Hepatocyte (in vitro differentiated cells): ENCODE results near the gene ADCY1. TPM values are rescaled to one million over a fixed set of nuclear protein-coding genes. Genes with fewer than 3 reads are reported as not detected.

Experiments
- DNase-seq: peaks from one replicate; pipeline ENCODE4 v3.0.0-alpha.2; 2016; ENCODE audit warnings: low spot score
- H2AFZ ChIP-seq: fragments of 200-600 bp; sonication (generic); 2 replicates; pipeline ENCODE4 v1.6.0; 2016; ENCODE audit warnings: antibody characterized with exemption, mild to moderate bottlenecking
- H3K27ac ChIP-seq: fragments of 200-600 bp; sonication (generic); 2 replicates; pipeline ENCODE4 v1.5.1; 2016; ENCODE audit warnings: mild to moderate bottlenecking
- H3K27me3 ChIP-seq: fragments of 200-600 bp; sonication (generic); 2 replicates; pipeline ENCODE4 v1.6.1; 2016
- H3K36me3 ChIP-seq: fragments of 200-600 bp; sonication (generic); replicated peaks from 2 replicates; pipeline ENCODE4 v1.5.1; 2016; ENCODE audit warnings: low read depth; ENCODE audit not compliant: insufficient read depth
- H3K4me1 ChIP-seq: fragments of 200-600 bp; sonication (generic); 2 replicates; pipeline ENCODE4 v1.5.1; 2016; ENCODE audit warnings: mild to moderate bottlenecking, moderate library complexity; ENCODE audit not compliant: insufficient read depth
- H3K4me2 ChIP-seq: fragments of 200-600 bp; sonication (generic); 2 replicates; pipeline ENCODE4 v1.6.0; 2016
- H3K4me3 ChIP-seq: fragments of 200-600 bp; sonication (generic); 2 replicates; pipeline ENCODE4 v1.5.1; 2016; ENCODE audit warnings: mild to moderate bottlenecking
- H3K79me2 ChIP-seq: fragments of 200-600 bp; sonication (generic); 2 replicates; pipeline ENCODE4 v1.6.0; 2017; ENCODE audit warnings: mild to moderate bottlenecking
- H3K9me2 ChIP-seq: fragments of 200-600 bp; sonication (generic); replicated peaks from 2 replicates; pipeline ENCODE4 v1.6.0; 2017; ENCODE audit warnings: mild to moderate bottlenecking; ENCODE audit not compliant: insufficient read depth
- H3K9me3 ChIP-seq: fragments of 200-600 bp; sonication (generic); 2 replicates; pipeline ENCODE4 v1.5.1; 2016; ENCODE audit warnings: low read depth, mild to moderate bottlenecking
- H4K20me1 ChIP-seq: fragments of 200-600 bp; sonication (generic); 2 replicates; pipeline ENCODE4 v1.6.0; 2016; ENCODE audit warnings: mild to moderate bottlenecking; ENCODE audit not compliant: insufficient read depth, poor library complexity, severe bottlenecking
- EZH2 ChIP-seq: fragments of 200-600 bp; sonication (generic); IDR thresholded peaks from 2 replicates; pipeline ENCODE4 v1.6.1; 2016; ENCODE audit warnings: antibody characterized with exemption, mild to moderate bottlenecking, borderline replicate concordance
- EZH2phosphoT487 ChIP-seq: fragments of 200-600 bp; sonication (generic); IDR thresholded peaks from one replicate; pipeline ENCODE4 v1.6.1; 2018; ENCODE audit warnings: antibody characterized with exemption, mild to moderate bottlenecking, low read depth, moderate library complexity; ENCODE audit not compliant: unreplicated experiment, severe bottlenecking
- WGBS: methylation state at CpG from one replicate; pipeline ENCODE4 v1.1.6; 2016; ENCODE audit warnings: low lambda C conversion rate; ENCODE audit errors: missing lambda C conversion rate; 5-methylcytosine and 5-hydroxymethylcytosine counted together
- polyA plus RNA-seq: library from polyadenylated mRNA; unstranded; fragments of >200 nt; fragmentation: Nextera tagmentation; extraction: Ambion mirVana; gene quantifications from 2 replicates; pipeline ENCODE4 v1.2.1, GENCODE V29; 2016
- total RNA-seq: library from RNA; depleted of rRNA; stranded (reverse); fragments of >200 nt; gene quantifications from 2 replicates; pipeline ENCODE4 v1.2.3, GENCODE V29; 2014
- TF ChIP-seq, protein P1 (sequence below): fragments of 200-600 bp; sonication (generic); IDR thresholded peaks from 2 replicates; pipeline ENCODE4 v1.5.1; 2016; ENCODE audit warnings: antibody characterized with exemption, mild to moderate bottlenecking; ENCODE audit not compliant: poor library complexity

The ADCY1 gene
- total and polyA plus RNA-seq, 2 experiments from 2014 or later = 1.3 to 2.9 TPM

GRCh38 chr7:45563941-45564461 is 10.2 kb upstream of the ADCY1 start:
- TF ChIP-seq, protein P1, sequence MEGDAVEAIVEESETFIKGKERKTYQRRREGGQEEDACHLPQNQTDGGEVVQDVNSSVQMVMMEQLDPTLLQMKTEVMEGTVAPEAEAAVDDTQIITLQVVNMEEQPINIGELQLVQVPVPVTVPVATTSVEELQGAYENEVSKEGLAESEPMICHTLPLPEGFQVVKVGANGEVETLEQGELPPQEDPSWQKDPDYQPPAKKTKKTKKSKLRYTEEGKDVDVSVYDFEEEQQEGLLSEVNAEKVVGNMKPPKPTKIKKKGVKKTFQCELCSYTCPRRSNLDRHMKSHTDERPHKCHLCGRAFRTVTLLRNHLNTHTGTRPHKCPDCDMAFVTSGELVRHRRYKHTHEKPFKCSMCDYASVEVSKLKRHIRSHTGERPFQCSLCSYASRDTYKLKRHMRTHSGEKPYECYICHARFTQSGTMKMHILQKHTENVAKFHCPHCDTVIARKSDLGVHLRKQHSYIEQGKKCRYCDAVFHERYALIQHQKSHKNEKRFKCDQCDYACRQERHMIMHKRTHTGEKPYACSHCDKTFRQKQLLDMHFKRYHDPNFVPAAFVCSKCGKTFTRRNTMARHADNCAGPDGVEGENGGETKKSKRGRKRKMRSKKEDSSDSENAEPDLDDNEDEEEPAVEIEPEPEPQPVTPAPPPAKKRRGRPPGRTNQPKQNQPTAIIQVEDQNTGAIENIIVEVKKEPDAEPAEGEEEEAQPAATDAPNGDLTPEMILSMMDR = no peak
- TF ChIP-seq EZH2 (no peak), EZH2phosphoT487 (no peak)
- no peaks in the 10 kb centered on the region for H3K79me2 ChIP-seq
- DNase-seq = no peak
- H3K4me2 ChIP-seq = no peak overlapping the region
- H4K20me1 ChIP-seq = no peaks in the 10 kb centered on the region
- H3K36me3 ChIP-seq = no peaks in the 10 kb centered on the region
- WGBS = 67% methylated on average over 12 of the region's 12 CpGs
- H2AFZ ChIP-seq = no peak overlapping the region
- no peak overlapping the region for H3K4me3 ChIP-seq
- H3K27ac ChIP-seq = no peak overlapping the region
- H3K4me1 ChIP-seq = no peaks in the 10 kb centered on the region
- H3K9me3 ChIP-seq = no peaks in the 10 kb centered on the region
- no peaks in the 10 kb centered on the region for H3K9me2 ChIP-seq
- peaks cover 12% of the 10 kb centered on the region for H3K27me3 ChIP-seq

DNA sequence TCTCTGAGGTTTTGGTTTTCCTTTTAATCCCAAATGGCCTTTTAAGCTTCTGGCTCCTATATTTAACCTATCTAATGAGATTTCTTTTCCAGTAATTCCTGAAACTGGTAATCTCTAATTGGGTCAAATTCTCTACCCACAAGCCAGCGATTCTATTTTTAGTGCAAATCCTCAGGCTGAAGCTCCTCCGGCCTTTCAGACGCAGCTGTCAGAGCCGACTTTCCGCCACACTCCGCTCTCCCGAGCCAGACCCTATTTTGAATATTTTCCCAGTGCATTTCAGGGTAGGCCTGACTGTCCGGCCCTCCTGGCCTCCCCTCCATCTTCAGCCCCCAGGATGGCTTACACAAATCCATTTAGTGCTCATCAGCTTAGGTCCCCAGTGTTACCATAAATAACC is 9.7 kb upstream of the ADCY1 start:
- WGBS = 69% methylated on average over 8 of the region's 8 CpGs
- Histone ChIP-seq H3K27ac (no peak overlapping the region), H2AFZ (no peak overlapping the region), H3K9me3 (no peaks in the 10 kb centered on the region), H3K9me2 (no peaks in the 10 kb centered on the region), H3K4me3 (no peak overlapping the region), H3K4me2 (no peak overlapping the region), H3K36me3 (no peaks in the 10 kb centered on the region), H4K20me1 (no peaks in the 10 kb centered on the region), H3K4me1 (no peaks in the 10 kb centered on the region), H3K79me2 (no peaks in the 10 kb centered on the region), H3K27me3 (peaks cover 12% of the 10 kb centered on the region)
- TF ChIP-seq EZH2phosphoT487 (no peak), EZH2 (no peak)
- TF ChIP-seq, protein P1 = no peak
- no peak for DNase-seq

DNA sequence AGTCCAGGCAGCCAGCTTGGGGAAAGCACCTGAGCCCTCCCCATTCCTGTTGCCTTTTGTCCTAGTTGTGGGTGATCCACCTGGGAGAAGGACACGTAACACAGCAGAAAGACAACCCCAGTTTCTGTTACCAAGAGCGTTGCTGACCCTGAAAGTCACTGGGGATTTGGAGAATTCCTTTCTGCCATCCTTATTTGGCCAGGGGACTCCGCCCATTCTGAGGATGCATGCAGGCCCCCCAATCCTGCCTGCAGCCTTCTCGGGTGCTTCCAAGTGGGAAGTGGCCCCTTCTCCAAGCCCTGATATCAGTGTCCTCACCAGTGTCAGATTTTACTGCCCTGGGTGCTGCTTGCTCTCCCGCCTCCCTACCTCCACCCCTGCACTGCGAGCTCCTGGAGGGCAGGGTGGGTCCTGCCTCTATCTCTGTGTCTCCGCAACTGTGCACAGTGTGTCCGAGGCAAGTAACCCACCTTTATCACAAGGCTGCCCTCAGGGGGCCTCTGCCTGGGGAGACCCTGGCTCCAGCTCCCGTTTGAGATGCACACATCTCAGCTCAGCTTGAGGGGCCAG is 9.2 kb upstream of the ADCY1 start:
- H3K4me1 ChIP-seq = no peaks in the 10 kb centered on the region
- no peak overlapping the region for H3K4me3 ChIP-seq
- no peaks in the 10 kb centered on the region for H3K9me2 ChIP-seq
- no peak overlapping the region for H2AFZ ChIP-seq
- H3K79me2 ChIP-seq = no peaks in the 10 kb centered on the region
- no peak overlapping the region for H3K27ac ChIP-seq
- no peaks in the 10 kb centered on the region for H4K20me1 ChIP-seq
- no peaks in the 10 kb centered on the region for H3K36me3 ChIP-seq
- H3K4me2 ChIP-seq = no peak overlapping the region
- H3K27me3 ChIP-seq = peaks cover 12% of the 10 kb centered on the region
- no peak for TF ChIP-seq EZH2phosphoT487
- no peak for TF ChIP-seq EZH2
- WGBS = 82% methylated on average over 9 of the region's 9 CpGs
- H3K9me3 ChIP-seq = no peaks in the 10 kb centered on the region
- no peak for DNase-seq

DNA sequence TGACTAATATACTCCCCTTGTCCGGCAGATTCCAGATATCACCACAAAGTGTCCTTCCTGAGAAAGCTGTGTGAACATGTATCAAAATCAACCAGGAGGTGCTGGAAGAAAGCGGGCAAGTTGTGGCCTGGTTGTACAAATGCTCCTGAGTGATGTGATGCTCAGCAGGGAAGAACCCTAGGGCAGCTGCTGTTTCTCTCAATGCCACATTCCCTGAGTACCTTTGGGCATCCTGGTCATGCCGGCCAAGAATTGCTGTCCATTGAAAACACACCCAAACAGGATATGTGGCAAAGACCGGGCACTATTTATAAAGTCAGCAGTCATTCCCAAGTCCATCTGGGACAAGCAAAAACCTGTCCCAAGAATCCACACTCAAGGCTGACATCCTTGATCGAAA is 7.8 kb upstream of the ADCY1 start:
- Histone ChIP-seq H3K27me3 (peaks cover 16% of the 10 kb centered on the region), H3K4me3 (no peak overlapping the region), H3K27ac (no peak overlapping the region), H4K20me1 (no peaks in the 10 kb centered on the region), H3K79me2 (no peaks in the 10 kb centered on the region), H3K4me1 (no peaks in the 10 kb centered on the region), H3K4me2 (no peak overlapping the region), H3K36me3 (no peaks in the 10 kb centered on the region), H2AFZ (no peak overlapping the region), H3K9me2 (no peaks in the 10 kb centered on the region), H3K9me3 (no peaks in the 10 kb centered on the region)
- DNase-seq = no peak
- TF ChIP-seq EZH2phosphoT487 (no peak), EZH2 (no peak)
- TF ChIP-seq, protein P1 = no peak
- WGBS = 89% methylated on average over 5 of the region's 5 CpGs
